Panc1 (cell line): ENCODE data around the gene LIME1. TPM values are rescaled to one million over a fixed set of nuclear protein-coding genes. Genes with fewer than 3 reads are reported as not detected.

Experiments
- ATAC-seq: fragments of 200-7000 bp; cut with Tn5 transposase; 2 replicates; pipeline ENCODE4 v1.9.1; 2020; ENCODE audit warnings: mild to moderate bottlenecking, moderate library complexity
- BruUV-seq: library from RNA; stranded (reverse); fragments of 400-500 nt; replicated peaks from 2 replicates; lab custom pipeline; 2021; lab: Mats Ljungman, UMichigan
- CTCF ChIA-PET: fragments of 300-600 bp; sonication (Branson Sonifier 250); formaldehyde crosslinking; loops from one replicate; lab custom pipeline; 2022; ENCODE audit warnings: antibody characterized with exemption; lab: Charles Lee
- POLR2A ChIA-PET: fragments of 300-600 bp; sonication (Branson Sonifier 250); formaldehyde crosslinking; loops from one replicate; lab custom pipeline; 2022; ENCODE audit warnings: antibody characterized with exemption; lab: Charles Lee
- DNase-seq: peaks from one replicate; pipeline ENCODE4 v3.0.0-alpha.2; 2010; ENCODE audit warnings: low read depth, low spot score
- H3K27ac ChIP-seq: 2 replicates; pipeline ENCODE4 v1.5.1; 2011; ENCODE audit warnings: mild to moderate bottlenecking, low read length, inconsistent platforms
- H3K27me3 ChIP-seq: fragments of 200-500 bp; sonication (Bioruptor generic); 2 replicates; pipeline ENCODE4 v1.6.0; 2014; ENCODE audit warnings: low read length, inconsistent platforms; ENCODE audit not compliant: control insufficient read depth, insufficient read depth
- H3K36me3 ChIP-seq: fragments of 200-500 bp; sonication (Bioruptor generic); 2 replicates; pipeline ENCODE4 v1.5.1; 2014; ENCODE audit warnings: inconsistent platforms, mild to moderate bottlenecking, low read length, moderate library complexity; ENCODE audit not compliant: control insufficient read depth, insufficient read depth
- H3K4me1 ChIP-seq: 2 replicates; pipeline ENCODE4 v1.5.1; 2011; ENCODE audit warnings: inconsistent platforms, mild to moderate bottlenecking, low read length, moderate library complexity; ENCODE audit not compliant: control insufficient read depth, insufficient read depth
- H3K4me3 ChIP-seq, 2 experiments: 2 replicates each; pipeline ENCODE4 v1.5.1; 2011 to 2012; ENCODE audit warnings: low read depth in 2 of 2, low read length in 2 of 2, mild to moderate bottlenecking in 2 of 2, inconsistent platforms in 1 of 2, moderate library complexity in 1 of 2
- H3K9me3 ChIP-seq: fragments of 200-500 bp; sonication (Bioruptor generic); 2 replicates; pipeline ENCODE4 v1.5.1; 2014; ENCODE audit warnings: low read depth, mild to moderate bottlenecking, inconsistent platforms, low read length, moderate library complexity; ENCODE audit not compliant: control insufficient read depth, insufficient read depth
- POLR2AphosphoS5 ChIP-seq: IDR thresholded peaks from 2 replicates; pipeline ENCODE4 v1.6.1; 2012; ENCODE audit warnings: mild to moderate bottlenecking, low read depth, low read length, moderate library complexity
- SIN3A ChIP-seq: IDR thresholded peaks from 2 replicates; pipeline ENCODE4 v1.6.1; 2012; ENCODE audit warnings: low read depth, mild to moderate bottlenecking, low read length, moderate library complexity, borderline replicate concordance; ENCODE audit not compliant: insufficient read depth
- TCF7L2 ChIP-seq: IDR thresholded peaks from 2 replicates; pipeline ENCODE4 v1.6.1; 2011; ENCODE audit warnings: mild to moderate bottlenecking, low read depth, low read length, inconsistent platforms
- in situ Hi-C: cut with HindIII; loops from 2 replicates; pipeline ENCODE4 v1.10.0; 2016; ENCODE audit warnings: low sequenced_read_pairs, low pct_unique_long_range_greater_than_20kb
- intact Hi-C: fragments of 100-400 bp; cut with micrococcal nuclease; formaldehyde crosslinking; loops from one replicate; pipeline ENCODE4 v1.10.0; 2022; ENCODE audit not compliant: unreplicated experiment
- total RNA-seq: library from RNA; stranded (reverse); gene quantifications from one replicate; pipeline ENCODE4 v1.2.1, GENCODE V29; 2021; ENCODE audit not compliant: unreplicated experiment
- TF ChIP-seq, protein P1 (sequence below), 2 experiments: IDR thresholded peaks; 2 replicates each; pipeline ENCODE4 v1.6.1; 2011 to 2012; ENCODE audit warnings: low read depth in 2 of 2, control low read depth in 1 of 2, low read length in 1 of 2, mild to moderate bottlenecking in 1 of 2, moderate library complexity in 1 of 2; ENCODE audit not compliant: insufficient read depth in 1 of 2
- TF ChIP-seq, protein P2 (sequence below): fragments of 450-650 bp; IDR thresholded peaks from 2 replicates; pipeline ENCODE4 v1.5.1; 2017; ENCODE audit warnings: mild to moderate bottlenecking

LIME1 gene
- total RNA-seq, 1 experiment from 2014 or later = 15.2 TPM

DNA sequence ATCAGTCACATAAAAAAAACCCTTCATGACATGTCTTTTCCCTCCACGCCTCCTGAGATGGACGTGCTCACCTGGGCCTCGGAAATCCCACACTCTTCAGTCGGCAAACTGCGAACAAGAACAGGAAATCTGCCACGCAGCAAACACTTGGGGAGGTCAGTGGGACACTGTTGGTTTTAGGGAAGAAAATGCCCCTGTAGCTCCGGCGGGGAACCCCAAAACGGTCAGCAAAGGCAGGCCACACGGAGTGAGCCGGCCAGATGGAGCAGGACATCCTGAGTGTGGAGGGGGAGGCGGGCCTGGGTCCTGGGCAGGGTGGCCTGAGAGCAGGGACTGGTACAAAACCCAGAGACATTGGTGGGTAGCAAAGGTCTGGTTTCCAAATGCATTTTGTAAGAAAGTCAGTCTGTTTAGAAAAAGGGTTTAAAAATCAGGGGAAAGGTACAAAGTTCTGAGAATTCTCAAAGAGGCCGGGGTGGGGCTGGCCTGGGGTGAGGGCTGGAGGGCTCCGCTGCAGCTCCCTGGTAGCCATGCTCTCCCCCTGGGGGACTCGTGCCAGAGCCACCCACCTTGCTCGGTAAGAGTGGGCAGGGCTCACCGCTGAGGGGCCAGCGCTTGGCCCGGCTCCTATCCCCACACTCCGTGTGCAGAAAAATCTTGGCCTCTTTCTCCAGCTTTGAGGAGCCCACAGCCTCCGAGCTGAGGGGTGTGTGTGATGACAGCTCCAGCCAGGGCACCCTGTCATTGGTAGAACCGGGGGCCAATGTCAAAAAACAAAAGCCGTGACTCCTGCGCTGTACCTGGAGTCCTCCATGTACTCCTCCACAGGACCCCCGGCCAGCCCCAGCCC lies 8.3 kb downstream of the LIME1 start:
- H3K27me3 ChIP-seq = no peaks in the 10 kb centered on the region
- H3K4me1 ChIP-seq = peaks cover 16% of the 10 kb centered on the region
- CTCF ChIA-PET = no interaction called here
- POLR2A ChIA-PET = no interaction called here
- in situ Hi-C loops = no loop called here
- no peak overlapping the region for H3K4me3 ChIP-seq
- no peak overlapping the region for H3K27ac ChIP-seq
- TF ChIP-seq, protein P1, sequence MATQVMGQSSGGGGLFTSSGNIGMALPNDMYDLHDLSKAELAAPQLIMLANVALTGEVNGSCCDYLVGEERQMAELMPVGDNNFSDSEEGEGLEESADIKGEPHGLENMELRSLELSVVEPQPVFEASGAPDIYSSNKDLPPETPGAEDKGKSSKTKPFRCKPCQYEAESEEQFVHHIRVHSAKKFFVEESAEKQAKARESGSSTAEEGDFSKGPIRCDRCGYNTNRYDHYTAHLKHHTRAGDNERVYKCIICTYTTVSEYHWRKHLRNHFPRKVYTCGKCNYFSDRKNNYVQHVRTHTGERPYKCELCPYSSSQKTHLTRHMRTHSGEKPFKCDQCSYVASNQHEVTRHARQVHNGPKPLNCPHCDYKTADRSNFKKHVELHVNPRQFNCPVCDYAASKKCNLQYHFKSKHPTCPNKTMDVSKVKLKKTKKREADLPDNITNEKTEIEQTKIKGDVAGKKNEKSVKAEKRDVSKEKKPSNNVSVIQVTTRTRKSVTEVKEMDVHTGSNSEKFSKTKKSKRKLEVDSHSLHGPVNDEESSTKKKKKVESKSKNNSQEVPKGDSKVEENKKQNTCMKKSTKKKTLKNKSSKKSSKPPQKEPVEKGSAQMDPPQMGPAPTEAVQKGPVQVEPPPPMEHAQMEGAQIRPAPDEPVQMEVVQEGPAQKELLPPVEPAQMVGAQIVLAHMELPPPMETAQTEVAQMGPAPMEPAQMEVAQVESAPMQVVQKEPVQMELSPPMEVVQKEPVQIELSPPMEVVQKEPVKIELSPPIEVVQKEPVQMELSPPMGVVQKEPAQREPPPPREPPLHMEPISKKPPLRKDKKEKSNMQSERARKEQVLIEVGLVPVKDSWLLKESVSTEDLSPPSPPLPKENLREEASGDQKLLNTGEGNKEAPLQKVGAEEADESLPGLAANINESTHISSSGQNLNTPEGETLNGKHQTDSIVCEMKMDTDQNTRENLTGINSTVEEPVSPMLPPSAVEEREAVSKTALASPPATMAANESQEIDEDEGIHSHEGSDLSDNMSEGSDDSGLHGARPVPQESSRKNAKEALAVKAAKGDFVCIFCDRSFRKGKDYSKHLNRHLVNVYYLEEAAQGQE (IDR thresholded peaks at IDR 0.05; ENCODE audit: insufficient read depth in 1 of 2, low read depth in 2 of 2, low read length in 1 of 2) = no peak
- TF ChIP-seq, protein P2, sequence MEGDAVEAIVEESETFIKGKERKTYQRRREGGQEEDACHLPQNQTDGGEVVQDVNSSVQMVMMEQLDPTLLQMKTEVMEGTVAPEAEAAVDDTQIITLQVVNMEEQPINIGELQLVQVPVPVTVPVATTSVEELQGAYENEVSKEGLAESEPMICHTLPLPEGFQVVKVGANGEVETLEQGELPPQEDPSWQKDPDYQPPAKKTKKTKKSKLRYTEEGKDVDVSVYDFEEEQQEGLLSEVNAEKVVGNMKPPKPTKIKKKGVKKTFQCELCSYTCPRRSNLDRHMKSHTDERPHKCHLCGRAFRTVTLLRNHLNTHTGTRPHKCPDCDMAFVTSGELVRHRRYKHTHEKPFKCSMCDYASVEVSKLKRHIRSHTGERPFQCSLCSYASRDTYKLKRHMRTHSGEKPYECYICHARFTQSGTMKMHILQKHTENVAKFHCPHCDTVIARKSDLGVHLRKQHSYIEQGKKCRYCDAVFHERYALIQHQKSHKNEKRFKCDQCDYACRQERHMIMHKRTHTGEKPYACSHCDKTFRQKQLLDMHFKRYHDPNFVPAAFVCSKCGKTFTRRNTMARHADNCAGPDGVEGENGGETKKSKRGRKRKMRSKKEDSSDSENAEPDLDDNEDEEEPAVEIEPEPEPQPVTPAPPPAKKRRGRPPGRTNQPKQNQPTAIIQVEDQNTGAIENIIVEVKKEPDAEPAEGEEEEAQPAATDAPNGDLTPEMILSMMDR = no peak
- TF ChIP-seq SIN3A (no peak), POLR2AphosphoS5 (no peak), TCF7L2 (no peak)
- no peaks in the 10 kb centered on the region for H3K9me3 ChIP-seq
- intact Hi-C loops = no loop called here
- ATAC-seq (no peak), DNase-seq (no peak)
- no peaks in the 10 kb centered on the region; the same call in 1 of the 2 replicates for H3K36me3 ChIP-seq
- BruUV-seq = no TSS peak

DNA sequence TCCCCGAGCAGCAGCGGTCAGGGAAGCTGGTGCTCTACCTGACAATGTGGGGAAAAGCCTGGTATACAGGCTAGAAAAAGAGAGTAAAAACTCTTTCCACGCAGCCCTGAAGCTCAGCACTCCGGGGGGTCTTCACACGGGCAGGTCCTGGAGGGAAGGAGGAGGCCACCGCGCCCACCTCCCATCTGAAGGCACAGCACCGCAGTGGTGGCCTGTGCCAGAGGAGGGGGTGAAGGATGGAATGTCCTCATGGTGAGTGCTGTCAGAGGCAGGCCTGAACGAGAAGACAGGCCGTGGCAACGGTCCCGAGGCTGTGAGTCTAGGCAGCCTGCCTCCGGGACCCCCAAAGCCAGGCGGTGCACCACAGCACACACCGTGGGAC lies 9.0 kb downstream of the LIME1 start:
- no peaks in the 10 kb centered on the region for H3K27me3 ChIP-seq
- no peaks in the 10 kb centered on the region; the same call in 1 of the 2 replicates for H3K36me3 ChIP-seq
- intact Hi-C loops (no loop called here), in situ Hi-C loops (no loop called here)
- no peak overlapping the region for H3K27ac ChIP-seq
- DNase-seq (no peak), ATAC-seq (no peak)
- H3K4me3 ChIP-seq = no peak overlapping the region
- no peaks in the 10 kb centered on the region for H3K9me3 ChIP-seq
- POLR2A ChIA-PET = no interaction called here
- TF ChIP-seq, protein P2 = no peak
- no peak for TF ChIP-seq TCF7L2
- no peak for TF ChIP-seq SIN3A
- no peak for TF ChIP-seq POLR2AphosphoS5
- TF ChIP-seq, protein P1 (IDR thresholded peaks at IDR 0.05; ENCODE audit: insufficient read depth in 1 of 2, low read depth in 2 of 2, low read length in 1 of 2) = no peak
- CTCF ChIA-PET = no interaction called here
- H3K4me1 ChIP-seq = peaks cover 16% of the 10 kb centered on the region
- no TSS peak for BruUV-seq
